Motor neuron (in vitro differentiated cells): ENCODE results near the gene NCEH1. TPM values are rescaled to one million over a fixed set of nuclear protein-coding genes. Genes with fewer than 3 reads are reported as not detected.

Experiments
- ATAC-seq, 8 experiments: fragments of 200-7000 bp; cut with Tn5 transposase; replicated peaks in 6 of 8; 2 replicates each; pipeline ENCODE4 v1.8.0; 2021; ENCODE audit warnings: mild to moderate bottlenecking in 8 of 8, moderate library complexity in 8 of 8
- H3K27ac ChIP-seq, 2 donors: fragments of 250-450 bp; sonication (Bioruptor Pico); 2 replicates each; pipeline ENCODE4 v1.9.0; 2021; ENCODE audit warnings: antibody characterized with exemption in 2 of 2, mild to moderate bottlenecking in 2 of 2, moderate library complexity in 1 of 2
- H3K4me1 ChIP-seq, 2 donors: fragments of 250-450 bp; sonication (Bioruptor Pico); replicated peaks in 1 of 2; 2 replicates each; pipeline ENCODE4 v1.6.1; 2021; ENCODE audit warnings: antibody characterized with exemption in 2 of 2, mild to moderate bottlenecking in 2 of 2, moderate library complexity in 1 of 2
- H3K4me3 ChIP-seq, 5 donors: fragments of 250-450 bp; sonication (Bioruptor Pico); 2 replicates each; pipeline ENCODE4 v1.9.0; 2021; ENCODE audit warnings: antibody characterized with exemption in 5 of 5, mild to moderate bottlenecking in 5 of 5, moderate library complexity in 4 of 5
- WGBS, 10 experiments: fragments of 450-650 bp; shearing (Covaris generic); methylation state at CpG; one replicate each; pipeline ENCODE4 v1.0.0; 2022; 5-methylcytosine and 5-hydroxymethylcytosine counted together
- in situ Hi-C, 9 experiments: fragments of 400-800 bp; cut with MboI; loops; one replicate each; pipeline ENCODE4 v1.15.0; 2021; ENCODE audit warnings: low sequenced_read_pairs in 9 of 9, low pct_unique_long_range_greater_than_20kb in 2 of 9; ENCODE audit not compliant: unreplicated experiment in 9 of 9
- total RNA-seq, 8 experiments: library from RNA; unstranded; fragments of 300-600 nt; gene quantifications; 2 replicates each; pipeline versions ENCODE4 v1.2.3 to v1.2.4, GENCODE V29; 2022

Gene NCEH1
- total RNA-seq, 8 experiments from 2014 or later: 1.5 to 9.9 (median 5.7) TPM

DNA sequence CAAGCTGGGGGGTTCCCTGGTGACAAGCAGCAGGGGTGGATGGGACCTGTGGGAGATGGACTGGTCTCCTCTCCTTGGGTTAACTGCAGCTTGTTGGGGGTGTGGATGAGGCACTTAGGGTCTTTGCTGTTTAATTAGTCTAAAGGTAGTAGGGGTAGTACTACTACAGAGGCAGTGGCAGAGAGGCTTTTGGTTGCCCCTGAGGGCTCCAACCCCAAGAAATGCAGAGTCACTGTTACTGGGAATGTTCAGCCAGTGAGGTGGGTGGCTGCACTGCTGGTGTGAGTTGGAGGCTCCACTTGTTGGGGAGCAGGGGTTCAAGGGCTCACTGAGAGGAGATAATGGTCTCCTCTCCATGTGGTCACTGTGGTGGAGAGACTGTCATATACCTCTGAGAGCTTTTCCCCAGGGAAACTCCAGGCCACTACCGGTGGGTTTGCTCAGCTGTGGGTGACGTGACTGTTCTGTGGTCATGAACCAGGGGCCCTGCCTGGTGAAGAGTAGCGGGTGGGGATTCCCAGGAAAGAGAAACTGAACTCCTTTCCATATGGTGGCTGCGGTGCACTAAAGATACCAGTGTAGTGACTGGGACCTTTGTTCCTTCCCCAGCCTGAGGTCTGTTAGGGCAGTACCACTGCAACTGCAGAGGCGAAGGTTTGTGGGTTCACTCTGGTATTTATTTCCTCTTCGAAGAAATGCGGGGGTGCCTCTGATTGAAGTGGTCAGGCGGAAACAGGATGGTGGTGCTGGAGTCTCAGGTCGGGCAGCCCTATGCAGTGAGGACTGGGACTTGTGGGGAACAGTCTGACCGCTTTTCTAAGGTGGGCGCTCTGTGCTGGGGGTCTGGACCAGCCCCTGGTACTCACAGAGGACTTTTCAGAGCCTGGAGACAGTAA is 118.7 kb downstream of the NCEH1 start:
- in situ Hi-C loops: loop anchor here in 1 of 9 experiments (25.0 kb wide), 1 partner anchor 105 kb away; no protein-coding TSS in a partner anchor
- 80 to 100% (median 89%) methylated on average over 1 to 7 of the region's 11 CpGs; no CpG with 5 or more reads in 3 of the 10 experiments for WGBS, 10 experiments
- H3K27ac ChIP-seq: no peak overlapping the region
- H3K4me1 ChIP-seq: no peaks in the 10 kb centered on the region
- no peak for ATAC-seq
- H3K4me3 ChIP-seq: no peak overlapping the region

- WGBS, 10 experiments: 42 to 100% (median 83%) methylated on average over 1 to 4 of the region's 4 CpGs; no CpG with 5 or more reads in 1 of the 10 experiments
- Histone ChIP-seq H3K27ac (no peak overlapping the region), H3K4me1 (no peaks in the 10 kb centered on the region), H3K4me3 (no peak overlapping the region)
- in situ Hi-C loops: loop anchor here in 1 of 9 experiments (25.0 kb wide), 1 partner anchor 104 kb away; no protein-coding TSS in a partner anchor
- ATAC-seq: peak in 1 of 8 experiments; percentile 67
Measured at GRCh38 chr3:172591125-172591605, 119.7 kb downstream of the NCEH1 start.

GRCh38 chr3:172586436-172586835 is 124.4 kb downstream of the NCEH1 start:
- ATAC-seq: peak in 2 of 8 experiments; percentile 21 to 59
- in situ Hi-C loops: loop anchor here in 1 of 9 experiments (25.0 kb wide), 1 partner anchor 99 kb away; no protein-coding TSS in a partner anchor
- H3K4me1 ChIP-seq: no peaks in the 10 kb centered on the region
- no peak overlapping the region for H3K27ac ChIP-seq
- H3K4me3 ChIP-seq: no peak overlapping the region

DNA sequence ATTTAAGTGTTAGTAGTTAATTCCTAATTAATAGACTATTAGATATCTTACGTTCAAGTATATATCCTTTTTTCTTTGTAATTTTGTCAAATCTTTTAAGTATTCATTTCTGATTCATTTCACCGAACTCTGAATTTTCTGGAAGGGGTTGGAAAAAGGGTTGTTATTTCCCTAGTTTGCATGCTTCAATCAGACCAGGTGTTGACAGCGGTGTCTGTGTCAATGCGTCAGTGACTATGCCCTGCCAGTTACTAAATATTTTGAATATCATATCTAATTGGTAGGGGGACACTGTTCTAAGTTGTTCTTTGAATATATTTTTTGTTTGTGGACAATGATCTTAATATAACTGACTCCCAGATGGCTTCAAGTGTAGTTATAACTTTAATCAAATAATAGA is 124.9 kb downstream of the NCEH1 start:
- 51 to 100% (median 96%) methylated on average over 1 to 4 of the region's 4 CpGs for whole genome bisulfite sequencing, 10 experiments
- no peak overlapping the region for H3K27ac ChIP-seq
- H3K4me3 ChIP-seq: no peak overlapping the region
- no peaks in the 10 kb centered on the region for H3K4me1 ChIP-seq
- peak in 1 of 8 experiments; percentile 12 for ATAC-seq
- in situ Hi-C loops: loop anchor here in 1 of 9 experiments (25.0 kb wide), 1 partner anchor 99 kb away; no protein-coding TSS in a partner anchor

DNA sequence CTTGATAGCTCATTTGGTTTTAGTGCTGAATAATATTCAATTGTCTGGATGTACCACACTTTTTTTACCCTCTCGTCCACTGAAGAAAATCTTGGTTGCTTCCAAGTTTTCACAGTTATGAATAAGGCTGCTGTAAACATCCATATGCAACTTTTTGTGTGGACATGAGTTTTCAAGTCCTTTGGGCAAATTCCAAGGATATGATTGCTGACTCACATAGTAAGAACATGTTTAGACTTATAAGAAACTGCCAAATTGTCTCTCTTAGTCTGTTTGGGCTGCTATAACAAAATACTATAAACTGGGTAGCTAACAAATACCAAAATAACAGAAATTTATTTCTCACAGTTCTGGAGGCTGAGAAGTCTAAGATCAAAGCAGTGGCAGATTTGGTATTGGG is 128.2 kb downstream of the NCEH1 start:
- H3K4me1 ChIP-seq: no peaks in the 10 kb centered on the region
- no peak overlapping the region for H3K4me3 ChIP-seq
- in situ Hi-C loops: loop anchor here in 1 of 9 experiments (25.0 kb wide), 1 partner anchor 95 kb away; no protein-coding TSS in a partner anchor
- 27 to 100% (median 68%) methylated on average over 1 of the region's 1 CpG; no CpG with 5 or more reads in 2 of the 10 experiments for WGBS, 10 experiments
- ATAC-seq: no peak
- H3K27ac ChIP-seq: no peak overlapping the region

GRCh38 chr3:172581757-172582166 is 129.1 kb downstream of the NCEH1 start:
- in situ Hi-C loops: loop anchor here in 1 of 9 experiments (25.0 kb wide), 1 partner anchor 94 kb away; no protein-coding TSS in a partner anchor
- H3K4me3 ChIP-seq: no peak overlapping the region
- H3K4me1 ChIP-seq: no peaks in the 10 kb centered on the region
- no peak for ATAC-seq
- no peak overlapping the region for H3K27ac ChIP-seq

GRCh38 chr3:172580680-172581401 is 130.0 kb downstream of the NCEH1 start:
- in situ Hi-C loops: loop anchor here in 1 of 9 experiments (25.0 kb wide), 1 partner anchor 94 kb away; no protein-coding TSS in a partner anchor
- WGBS, 10 experiments: 42 to 100% (median 86%) methylated on average over 1 to 3 of the region's 3 CpGs
- no peak for ATAC-seq

More at GRCh38 chr3:172580680-172581401, 130.0 kb downstream of the NCEH1 start:
- no peak overlapping the region for H3K27ac ChIP-seq
- no peaks in the 10 kb centered on the region for H3K4me1 ChIP-seq
- H3K4me3 ChIP-seq: no peak overlapping the region

Other genes with a start within 250 kb of the NCEH1 start
- 10 to 100 TPM in 1 of 8 experiments, 1 to 10 TPM in 1, under 1 TPM in 4, not detected in 2; 0.25 to 11.0 (median 0.99) TPM for gene TNFSF10, start 187.6 kb downstream of the NCEH1 start, total RNA-seq
- gene ECT2, start 39.7 kb upstream of the NCEH1 start, total RNA-seq: 10 to 100 TPM in 5 of 8 experiments, 1 to 10 TPM in 3; 5.2 to 49.4 (median 13.9) TPM